OCI-LY7 (cell line): ENCODE results near the gene IRF2.

Experiments used
- EZH2phosphoT487 ChIP-seq: fragments of 200-600 bp; sonication (generic); IDR thresholded peaks from 2 replicates; pipeline ENCODE4 v1.6.1; 2018; ENCODE audit warnings: low read depth, borderline replicate concordance, mild to moderate bottlenecking, mixed run types, antibody characterized with exemption, low read length, moderate library complexity, mixed read lengths
- TF ChIP-seq, protein P1 (sequence below): fragments of 200-600 bp; sonication (generic); conservative IDR thresholded peaks from 2 replicates; pipeline ENCODE4 v1.5.1; 2014; ENCODE audit warnings: mild to moderate bottlenecking, antibody characterized with exemption, low read length, moderate library complexity, mixed read lengths

DNA sequence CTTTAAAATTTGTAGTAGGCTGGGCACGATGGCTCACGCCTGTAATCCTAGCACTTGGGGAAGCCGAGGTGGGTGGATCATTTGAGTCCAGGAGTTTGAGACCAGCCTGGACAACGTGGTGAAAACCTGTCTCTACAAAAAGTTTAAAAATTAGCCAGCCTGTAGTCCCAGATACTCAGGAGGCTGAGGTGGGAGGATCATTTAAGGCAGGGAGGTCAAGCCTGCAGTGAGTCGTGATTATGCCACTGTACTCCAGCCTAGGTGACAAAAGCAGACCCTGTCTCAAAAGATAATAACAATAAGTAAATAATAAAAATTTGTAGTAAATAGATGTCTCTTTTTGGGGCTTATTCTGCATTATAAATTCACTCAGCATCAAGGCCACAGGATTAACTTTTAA lies 118.5 kb downstream of the IRF2 start:
- TF ChIP-seq, protein P1, sequence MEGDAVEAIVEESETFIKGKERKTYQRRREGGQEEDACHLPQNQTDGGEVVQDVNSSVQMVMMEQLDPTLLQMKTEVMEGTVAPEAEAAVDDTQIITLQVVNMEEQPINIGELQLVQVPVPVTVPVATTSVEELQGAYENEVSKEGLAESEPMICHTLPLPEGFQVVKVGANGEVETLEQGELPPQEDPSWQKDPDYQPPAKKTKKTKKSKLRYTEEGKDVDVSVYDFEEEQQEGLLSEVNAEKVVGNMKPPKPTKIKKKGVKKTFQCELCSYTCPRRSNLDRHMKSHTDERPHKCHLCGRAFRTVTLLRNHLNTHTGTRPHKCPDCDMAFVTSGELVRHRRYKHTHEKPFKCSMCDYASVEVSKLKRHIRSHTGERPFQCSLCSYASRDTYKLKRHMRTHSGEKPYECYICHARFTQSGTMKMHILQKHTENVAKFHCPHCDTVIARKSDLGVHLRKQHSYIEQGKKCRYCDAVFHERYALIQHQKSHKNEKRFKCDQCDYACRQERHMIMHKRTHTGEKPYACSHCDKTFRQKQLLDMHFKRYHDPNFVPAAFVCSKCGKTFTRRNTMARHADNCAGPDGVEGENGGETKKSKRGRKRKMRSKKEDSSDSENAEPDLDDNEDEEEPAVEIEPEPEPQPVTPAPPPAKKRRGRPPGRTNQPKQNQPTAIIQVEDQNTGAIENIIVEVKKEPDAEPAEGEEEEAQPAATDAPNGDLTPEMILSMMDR: no peak
- TF ChIP-seq EZH2phosphoT487: no peak
